Measurements from ENCODE around the gene SLC41A3.
A peak's percentile ranks its signal among the peaks of the same experiment; 100 is the strongest.
"Not testable (repeated sequence)": the region's sequence is repeated elsewhere in the genome, so short reads cannot be mapped to it uniquely, and the experiment has no call there.

Gene SLC41A3

GRCh38 chr3:126004217-126004616 lies 79.7 kb downstream of the SLC41A3 start:
- TF ChIP-seq, protein P1, sequence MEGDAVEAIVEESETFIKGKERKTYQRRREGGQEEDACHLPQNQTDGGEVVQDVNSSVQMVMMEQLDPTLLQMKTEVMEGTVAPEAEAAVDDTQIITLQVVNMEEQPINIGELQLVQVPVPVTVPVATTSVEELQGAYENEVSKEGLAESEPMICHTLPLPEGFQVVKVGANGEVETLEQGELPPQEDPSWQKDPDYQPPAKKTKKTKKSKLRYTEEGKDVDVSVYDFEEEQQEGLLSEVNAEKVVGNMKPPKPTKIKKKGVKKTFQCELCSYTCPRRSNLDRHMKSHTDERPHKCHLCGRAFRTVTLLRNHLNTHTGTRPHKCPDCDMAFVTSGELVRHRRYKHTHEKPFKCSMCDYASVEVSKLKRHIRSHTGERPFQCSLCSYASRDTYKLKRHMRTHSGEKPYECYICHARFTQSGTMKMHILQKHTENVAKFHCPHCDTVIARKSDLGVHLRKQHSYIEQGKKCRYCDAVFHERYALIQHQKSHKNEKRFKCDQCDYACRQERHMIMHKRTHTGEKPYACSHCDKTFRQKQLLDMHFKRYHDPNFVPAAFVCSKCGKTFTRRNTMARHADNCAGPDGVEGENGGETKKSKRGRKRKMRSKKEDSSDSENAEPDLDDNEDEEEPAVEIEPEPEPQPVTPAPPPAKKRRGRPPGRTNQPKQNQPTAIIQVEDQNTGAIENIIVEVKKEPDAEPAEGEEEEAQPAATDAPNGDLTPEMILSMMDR (conservative IDR thresholded peaks at IDR 0.05; ENCODE audit: control insufficient read depth, insufficient read depth, low read depth, low read length) = no peak
- H3K4me3 ChIP-seq (ENCODE audit: control insufficient read depth, low read depth, low read length) = no peak overlapping the region
- no peak for DNase-seq (ENCODE audit: low read depth)

GRCh38 chr3:126003447-126004190 lies 80.3 kb downstream of the SLC41A3 start:
- no peak for DNase-seq (ENCODE audit: low read depth)
- no peak overlapping the region for H3K4me3 ChIP-seq (ENCODE audit: control insufficient read depth, low read depth, low read length)
- TF ChIP-seq, protein P1 (conservative IDR thresholded peaks at IDR 0.05; ENCODE audit: control insufficient read depth, insufficient read depth, low read depth, low read length) = no peak

DNA sequence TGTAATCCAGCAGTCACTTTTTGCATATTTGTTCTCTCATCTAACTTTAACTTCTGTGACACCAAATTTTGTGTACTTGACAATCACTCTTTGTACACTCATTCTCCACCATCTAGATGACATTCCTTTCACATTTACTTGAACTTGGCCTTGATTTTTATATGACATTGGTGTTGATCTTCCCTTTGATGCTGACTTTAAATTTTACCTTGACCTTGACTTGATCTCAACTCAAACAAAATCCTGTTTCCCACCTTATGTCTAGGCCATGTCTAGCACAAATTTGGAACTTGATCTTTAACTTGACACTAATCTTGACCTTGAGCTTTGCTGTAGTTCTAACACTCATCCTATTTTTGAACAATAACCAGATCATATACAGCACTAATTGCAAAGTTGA lies 81.7 kb downstream of the SLC41A3 start:
- H3K4me3 ChIP-seq (ENCODE audit: control insufficient read depth, low read depth, low read length) = no peak overlapping the region
- TF ChIP-seq, protein P1 (conservative IDR thresholded peaks at IDR 0.05; ENCODE audit: control insufficient read depth, insufficient read depth, low read depth, low read length) = no peak
- no peak for DNase-seq (ENCODE audit: low read depth)

- H3K4me3 ChIP-seq (ENCODE audit: control insufficient read depth, low read depth, low read length); DNase-seq (ENCODE audit: low read depth): not testable (repeated sequence)
These were observed 87.2 kb downstream of the SLC41A3 start for GRCh38 chr3:125996751-125997150.

DNA sequence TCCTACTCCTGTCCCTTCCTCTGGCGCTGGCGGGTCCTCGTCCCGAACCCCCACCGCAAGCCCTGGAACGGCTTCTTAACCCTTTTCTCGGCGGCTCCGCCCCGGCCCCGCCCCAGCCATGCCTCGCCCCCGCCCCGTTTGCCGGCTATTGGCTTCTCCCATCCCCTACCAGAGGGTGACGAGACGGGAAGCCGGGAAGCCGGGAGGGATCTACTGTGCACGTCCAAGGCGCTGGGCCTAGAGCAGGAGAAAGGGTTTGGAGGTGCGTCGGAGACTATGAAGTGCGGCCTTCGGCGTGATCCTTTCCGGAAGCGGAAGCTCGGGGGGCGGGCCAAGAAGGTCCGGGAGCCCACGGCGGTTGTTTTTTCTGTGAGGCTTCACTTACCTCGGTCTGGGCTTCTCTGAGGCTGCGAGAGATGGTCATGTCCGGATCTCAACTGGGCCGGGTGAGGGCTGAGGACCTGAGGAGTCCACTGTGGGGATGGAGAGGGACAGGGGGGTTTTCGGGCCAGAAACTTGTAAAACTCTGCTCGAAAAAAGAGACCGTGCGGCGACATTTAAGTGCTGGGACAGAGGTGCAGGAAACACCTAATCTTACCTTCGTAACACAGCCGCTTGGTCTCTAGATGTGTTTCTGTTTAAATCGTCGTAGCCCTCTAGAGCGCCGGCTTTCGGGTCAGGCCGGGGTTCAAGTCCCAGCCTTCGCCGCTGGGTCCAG lies 93.5 kb downstream of the SLC41A3 start:
- H3K4me3 ChIP-seq (ENCODE audit: control insufficient read depth, low read depth, low read length) = peak overlapping the region; percentile 85
- TF ChIP-seq, protein P1 (conservative IDR thresholded peaks at IDR 0.05; ENCODE audit: control insufficient read depth, insufficient read depth, low read depth, low read length) = no peak
- peak; percentile 92 for DNase-seq (ENCODE audit: low read depth)

DNA sequence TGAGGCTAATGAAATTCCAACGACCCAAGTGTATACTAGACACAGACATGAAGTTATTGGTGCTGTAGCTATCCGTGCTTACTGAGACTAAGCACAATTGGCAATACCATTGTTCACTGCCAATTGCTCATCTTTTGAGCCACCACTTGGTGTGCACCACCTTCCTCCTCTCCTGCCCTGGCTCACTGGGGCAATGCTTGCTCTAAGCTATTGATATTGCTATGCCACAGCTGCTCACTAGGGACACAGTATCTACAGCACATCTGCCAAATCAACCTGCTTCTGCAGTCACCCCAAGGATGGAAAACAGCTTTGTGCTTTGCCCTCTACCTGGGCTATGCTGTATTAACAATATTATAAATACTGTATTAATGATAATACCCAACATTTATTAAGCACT lies 99.0 kb downstream of the SLC41A3 start:
- H3K4me3 ChIP-seq (ENCODE audit: control insufficient read depth, low read depth, low read length); DNase-seq (ENCODE audit: low read depth): not testable (repeated sequence)

- H3K4me3 ChIP-seq (ENCODE audit: control insufficient read depth, low read depth, low read length); DNase-seq (ENCODE audit: low read depth): not testable (repeated sequence)
These were observed 106.8 kb downstream of the SLC41A3 start for GRCh38 chr3:125977104-125977503.

DNA sequence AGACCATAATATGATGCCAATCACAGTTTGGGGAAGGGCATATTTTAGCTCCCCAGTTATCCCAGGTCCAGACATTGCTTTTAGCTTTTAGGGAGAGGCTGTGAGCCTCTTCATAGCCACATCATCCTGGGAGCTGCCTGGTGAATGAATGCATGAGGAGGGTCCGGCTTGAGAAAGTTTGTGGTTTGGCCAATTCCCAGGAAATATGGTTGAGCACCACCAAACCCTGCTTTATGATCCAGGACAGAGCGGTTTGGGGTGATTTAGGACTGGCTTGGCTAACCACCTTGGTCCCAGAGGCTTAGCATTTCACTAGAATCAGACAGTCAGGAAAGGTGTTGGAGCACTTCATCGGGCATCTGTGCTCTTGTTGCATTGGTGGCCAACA lies 107.9 kb downstream of the SLC41A3 start:
- H3K4me3 ChIP-seq (ENCODE audit: control insufficient read depth, low read depth, low read length) = not testable (repeated sequence)
- peak; percentile 63 for DNase-seq (ENCODE audit: low read depth)

DNA sequence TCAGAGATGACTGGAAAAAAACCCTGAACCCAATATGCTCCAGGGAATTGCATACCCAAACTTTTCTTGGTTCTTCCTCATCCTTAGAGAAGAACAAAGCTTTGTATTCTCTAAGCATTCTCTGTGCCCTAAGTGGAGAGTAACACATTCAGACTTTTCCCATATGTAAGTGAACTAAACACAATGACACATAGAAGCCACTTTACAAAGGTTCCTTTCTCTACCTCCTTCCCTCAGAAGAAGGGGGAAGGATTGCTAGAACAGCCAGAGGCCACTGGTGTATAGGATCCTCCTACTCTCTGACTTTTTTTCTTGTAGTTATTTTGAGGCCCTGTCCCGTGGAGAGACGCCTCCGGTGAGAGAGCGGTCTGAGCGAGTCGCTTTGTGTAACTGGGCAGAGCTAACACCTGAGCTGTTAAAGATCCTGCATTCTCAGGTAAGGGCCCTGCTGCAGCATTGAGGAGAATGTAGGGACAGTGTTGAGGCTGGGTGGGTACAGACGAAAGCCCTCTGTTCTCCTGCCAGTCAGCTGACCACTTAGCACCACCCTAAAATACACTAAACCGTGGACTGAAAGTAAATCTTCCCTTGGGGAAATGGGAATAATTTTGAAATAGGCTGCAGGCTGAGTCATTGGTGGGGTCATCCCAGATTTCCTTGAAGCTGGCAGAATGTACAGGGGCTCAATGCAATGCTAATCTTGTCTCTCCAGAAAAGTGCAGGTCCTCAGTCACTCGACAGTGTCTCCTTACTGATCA lies 108.5 kb downstream of the SLC41A3 start:
- peak; percentile 54 for DNase-seq (ENCODE audit: low read depth)
- H3K4me3 ChIP-seq (ENCODE audit: control insufficient read depth, low read depth, low read length) = not testable (repeated sequence)

Data from fibroblast of mammary gland (primary cell).